ENCODE measurements around the gene REPIN1. TPM values are rescaled to one million over a fixed set of nuclear protein-coding genes. Genes with fewer than 3 reads are reported as not detected.

The REPIN1 gene
- total RNA-seq, 2 experiments from 2014 or later, result 54.7 to 55.1 TPM

- no peak for DNase-seq
- Mint-ChIP-seq H3K4me3 (no peak overlapping the region), H3K9me3 (no peaks in the 10 kb centered on the region), H3K4me1 (peaks cover 10% of the 10 kb centered on the region), H3K36me3 (peaks cover 7% of the 10 kb centered on the region), H3K27ac (no peak overlapping the region), H3K27me3 (peaks cover 45% of the 10 kb centered on the region)
Measured at GRCh38 chr7:150343225-150343624, 25.4 kb upstream of the REPIN1 start.

GRCh38 chr7:150344299-150344698 is 24.3 kb upstream of the REPIN1 start:
- DNase-seq, result no peak
- Mint-ChIP-seq H3K9me3 (no peaks in the 10 kb centered on the region), H3K27ac (no peak overlapping the region), H3K36me3 (peaks cover 7% of the 10 kb centered on the region), H3K4me3 (no peak overlapping the region), H3K27me3 (peaks cover 45% of the 10 kb centered on the region), H3K4me1 (peaks cover 10% of the 10 kb centered on the region)

GRCh38 chr7:150345012-150345411 is 23.6 kb upstream of the REPIN1 start:
- Mint-ChIP-seq H3K4me3 (no peak overlapping the region), H3K9me3 (no peaks in the 10 kb centered on the region), H3K27ac (no peak overlapping the region), H3K27me3 (peaks cover 40% of the 10 kb centered on the region), H3K36me3 (peaks cover 7% of the 10 kb centered on the region), H3K4me1 (peaks cover 6% of the 10 kb centered on the region)
- DNase-seq, result no peak

GRCh38 chr7:150346922-150347321 is 21.7 kb upstream of the REPIN1 start:
- H3K4me1 Mint-ChIP-seq, result no peaks in the 10 kb centered on the region
- H3K27me3 Mint-ChIP-seq, result peaks cover 23% of the 10 kb centered on the region
- H3K36me3 Mint-ChIP-seq, result peaks cover 7% of the 10 kb centered on the region
- H3K4me3 Mint-ChIP-seq, result no peak overlapping the region
- H3K9me3 Mint-ChIP-seq, result no peaks in the 10 kb centered on the region
- DNase-seq, result no peak
- no peak overlapping the region for H3K27ac Mint-ChIP-seq

GRCh38 chr7:150351587-150352194 is 16.9 kb upstream of the REPIN1 start:
- peaks cover 10% of the 10 kb centered on the region for H3K4me1 Mint-ChIP-seq
- no peaks in the 10 kb centered on the region for H3K9me3 Mint-ChIP-seq
- H3K4me3 Mint-ChIP-seq, result no peak overlapping the region

GRCh38 chr7:150355666-150356059 is 13.0 kb upstream of the REPIN1 start:
- H3K27ac Mint-ChIP-seq, result no peak overlapping the region
- no peak overlapping the region for H3K4me3 Mint-ChIP-seq
- peaks cover 4% of the 10 kb centered on the region for H3K36me3 Mint-ChIP-seq
- peaks cover 4% of the 10 kb centered on the region for H3K9me3 Mint-ChIP-seq
- no peak for DNase-seq
- H3K4me1 Mint-ChIP-seq, result peaks cover 38% of the 10 kb centered on the region
- no peaks in the 10 kb centered on the region for H3K27me3 Mint-ChIP-seq

More at GRCh38 chr7:150351587-150352194, 16.9 kb upstream of the REPIN1 start:
- Mint-ChIP-seq H3K36me3 (no peaks in the 10 kb centered on the region), H3K27me3 (peaks cover 3% of the 10 kb centered on the region), H3K27ac (no peak overlapping the region)
- DNase-seq, result no peak

GRCh38 chr7:150356265-150356897 is 12.2 kb upstream of the REPIN1 start:
- Mint-ChIP-seq H3K36me3 (peaks cover 4% of the 10 kb centered on the region), H3K4me1 (peaks cover 38% of the 10 kb centered on the region), H3K4me3 (no peak overlapping the region), H3K27ac (peak overlapping the region; percentile 29), H3K9me3 (peaks cover 4% of the 10 kb centered on the region), H3K27me3 (no peaks in the 10 kb centered on the region)
- DNase-seq, result no peak

- peak overlapping the region; percentile 78 for H3K4me3 Mint-ChIP-seq
- H3K27me3 Mint-ChIP-seq, result no peaks in the 10 kb centered on the region
- peaks cover 4% of the 10 kb centered on the region for H3K9me3 Mint-ChIP-seq
- H3K4me1 Mint-ChIP-seq, result peaks cover 38% of the 10 kb centered on the region
- DNase-seq, result peak; percentile 62
- peak overlapping the region; percentile 93 for H3K27ac Mint-ChIP-seq
- peaks cover 4% of the 10 kb centered on the region for H3K36me3 Mint-ChIP-seq
Measured at GRCh38 chr7:150357270-150357669, 11.4 kb upstream of the REPIN1 start.

GRCh38 chr7:150357771-150358427 is 10.7 kb upstream of the REPIN1 start:
- Mint-ChIP-seq H3K4me1 (peaks cover 38% of the 10 kb centered on the region), H3K9me3 (peaks cover 4% of the 10 kb centered on the region), H3K36me3 (peaks cover 4% of the 10 kb centered on the region), H3K4me3 (peak overlapping the region; percentile 78), H3K27me3 (no peaks in the 10 kb centered on the region), H3K27ac (peak overlapping the region; percentile 93)
- no peak for DNase-seq

GRCh38 chr7:150358433-150358832 is 10.2 kb upstream of the REPIN1 start:
- H3K4me1 Mint-ChIP-seq, result peaks cover 38% of the 10 kb centered on the region
- H3K27me3 Mint-ChIP-seq, result no peaks in the 10 kb centered on the region
- no peak overlapping the region for H3K4me3 Mint-ChIP-seq
- DNase-seq, result no peak
- peaks cover 4% of the 10 kb centered on the region for H3K9me3 Mint-ChIP-seq
- no peak overlapping the region for H3K27ac Mint-ChIP-seq
- peaks cover 4% of the 10 kb centered on the region for H3K36me3 Mint-ChIP-seq

- H3K27me3 Mint-ChIP-seq, result no peaks in the 10 kb centered on the region
- H3K9me3 Mint-ChIP-seq, result peaks cover 4% of the 10 kb centered on the region
- H3K27ac Mint-ChIP-seq, result peak overlapping the region; percentile 13
- peaks cover 4% of the 10 kb centered on the region for H3K36me3 Mint-ChIP-seq
- no peak for DNase-seq
- no peak overlapping the region for H3K4me3 Mint-ChIP-seq
- peaks cover 41% of the 10 kb centered on the region for H3K4me1 Mint-ChIP-seq
Measured at GRCh38 chr7:150358988-150359621, 9.5 kb upstream of the REPIN1 start.

GRCh38 chr7:150359622-150360362 is 8.8 kb upstream of the REPIN1 start:
- Mint-ChIP-seq H3K9me3 (peaks cover 4% of the 10 kb centered on the region), H3K4me1 (peaks cover 44% of the 10 kb centered on the region), H3K4me3 (no peak overlapping the region), H3K27ac (peak overlapping the region; percentile 72), H3K27me3 (no peaks in the 10 kb centered on the region), H3K36me3 (peaks cover 4% of the 10 kb centered on the region)
- DNase-seq, result no peak

- no peak for DNase-seq
- H3K27ac Mint-ChIP-seq, result peak overlapping the region; percentile 72
- peaks cover 4% of the 10 kb centered on the region for H3K36me3 Mint-ChIP-seq
- H3K9me3 Mint-ChIP-seq, result peaks cover 4% of the 10 kb centered on the region
- H3K4me1 Mint-ChIP-seq, result peaks cover 46% of the 10 kb centered on the region
- H3K4me3 Mint-ChIP-seq, result no peak overlapping the region
- H3K27me3 Mint-ChIP-seq, result no peaks in the 10 kb centered on the region
Measured at GRCh38 chr7:150360363-150361058, 8.1 kb upstream of the REPIN1 start.

GRCh38 chr7:150361402-150361801 is 7.2 kb upstream of the REPIN1 start:
- Mint-ChIP-seq H3K4me1 (peaks cover 48% of the 10 kb centered on the region), H3K4me3 (no peak overlapping the region), H3K27ac (no peak overlapping the region), H3K27me3 (no peaks in the 10 kb centered on the region), H3K9me3 (peaks cover 4% of the 10 kb centered on the region), H3K36me3 (peaks cover 6% of the 10 kb centered on the region)
- DNase-seq, result no peak

All from activated naive CD8-positive, alpha-beta T cell treated with anti-CD3 and anti-CD28 coated beads for 36 hours (primary cell).